Activated T-cell treated with anti-CD3 and anti-CD28 coated beads for 1 hour (primary cell): Measurements from ENCODE around the gene EML1.

ENCODE experiments used
- DNase-seq: peaks from one replicate; pipeline ENCODE4 v3.0.0-alpha.2; 2020; ENCODE audit warnings: low read depth

Gene EML1

DNA sequence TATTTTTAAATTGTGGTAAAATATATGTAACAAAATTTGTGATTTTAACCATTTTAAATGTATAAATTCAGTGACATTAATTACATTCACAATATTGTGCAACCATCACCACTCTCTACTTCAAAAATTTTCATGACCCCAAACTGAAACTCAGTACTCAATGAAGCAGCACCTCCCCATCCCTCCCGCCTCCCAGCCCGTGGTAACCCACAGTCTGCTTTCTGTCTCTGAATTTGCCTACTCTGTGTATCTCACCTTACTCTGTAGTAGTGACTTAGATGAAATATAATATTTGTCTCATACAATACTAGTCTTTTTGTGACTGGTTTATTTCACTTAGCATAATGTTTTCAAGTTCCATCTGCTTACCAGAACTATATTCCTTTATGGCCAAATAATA lies 36.2 kb downstream of the EML1 start:
- DNase-seq = no peak

- no peak for DNase-seq
Measured at GRCh38 chr14:99831303-99831702, 38.1 kb downstream of the EML1 start.

DNA sequence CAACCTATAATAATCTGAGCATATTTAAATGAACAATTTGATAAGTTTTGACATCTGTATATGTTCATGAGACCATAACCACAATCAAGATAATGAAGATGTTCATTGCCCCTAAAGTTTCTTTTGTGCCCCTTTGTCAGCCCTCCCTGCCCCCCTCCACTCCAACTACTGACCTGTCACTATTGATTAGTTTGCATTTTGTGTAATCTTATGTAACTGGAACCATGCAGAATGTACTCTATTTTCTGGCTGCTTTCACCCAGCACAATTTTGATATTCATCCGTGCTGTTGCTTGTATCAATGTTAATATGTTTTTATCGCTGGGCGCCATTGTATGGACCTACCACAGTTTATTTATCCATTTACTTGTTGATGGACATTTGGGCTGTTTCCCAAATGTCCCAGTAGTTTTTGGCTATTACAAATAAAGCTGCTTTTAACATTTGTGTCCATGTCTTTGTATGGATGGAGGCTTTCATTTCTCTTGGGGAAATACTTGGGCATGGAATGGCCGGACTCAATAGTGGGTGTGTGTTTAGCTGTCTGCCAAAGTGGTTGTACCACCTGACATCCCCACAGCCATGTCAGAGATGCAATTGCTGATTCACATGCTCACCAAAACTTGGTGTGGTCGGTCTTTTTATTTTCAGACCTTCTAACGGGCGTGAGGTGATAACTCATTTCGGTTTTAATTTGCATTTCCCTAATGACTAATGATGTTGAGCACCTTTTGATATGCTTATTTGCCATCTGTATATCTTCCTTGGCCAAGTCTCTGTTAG lies 38.9 kb downstream of the EML1 start:
- DNase-seq = no peak

DNA sequence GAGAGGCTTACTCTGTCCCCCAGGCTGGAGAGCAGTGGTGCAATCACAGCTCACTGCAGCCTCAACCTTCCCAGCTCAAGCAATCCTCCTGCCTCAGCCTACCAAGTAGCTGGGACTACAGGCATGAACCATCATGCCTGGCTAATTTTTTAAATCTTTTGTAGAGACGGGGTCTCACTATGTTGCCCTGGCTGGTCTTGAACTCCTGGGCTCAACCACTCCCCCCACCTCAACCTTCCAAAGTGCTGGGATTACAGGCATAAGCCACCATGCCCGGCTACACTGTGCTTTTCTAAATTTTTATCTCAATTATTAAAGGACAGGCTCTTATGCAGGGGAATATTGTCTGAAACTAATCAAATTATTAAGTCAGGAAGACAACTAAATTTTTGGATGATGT lies 44.6 kb downstream of the EML1 start:
- DNase-seq = no peak

GRCh38 chr14:99838639-99839134 lies 45.5 kb downstream of the EML1 start:
- DNase-seq = no peak

DNA sequence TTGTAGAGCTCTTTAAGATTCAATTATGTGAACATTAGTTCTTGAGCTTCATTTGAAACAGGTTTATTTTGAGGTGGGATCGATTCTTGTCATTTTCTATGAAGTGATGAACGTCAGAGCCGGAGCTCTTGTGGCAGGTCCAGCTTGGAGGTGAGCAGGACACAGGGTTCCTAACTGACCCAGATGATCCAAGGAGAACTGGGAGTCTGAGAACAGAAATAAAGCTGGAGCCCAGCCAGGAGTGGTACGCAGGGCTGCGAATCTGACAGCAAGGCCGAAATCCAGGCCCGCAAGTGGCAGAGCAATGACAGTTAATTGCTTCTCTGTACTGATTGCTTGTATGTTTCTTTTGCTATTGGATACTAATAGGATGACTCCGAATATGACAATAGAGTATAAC lies 46.5 kb downstream of the EML1 start:
- no peak for DNase-seq

DNA sequence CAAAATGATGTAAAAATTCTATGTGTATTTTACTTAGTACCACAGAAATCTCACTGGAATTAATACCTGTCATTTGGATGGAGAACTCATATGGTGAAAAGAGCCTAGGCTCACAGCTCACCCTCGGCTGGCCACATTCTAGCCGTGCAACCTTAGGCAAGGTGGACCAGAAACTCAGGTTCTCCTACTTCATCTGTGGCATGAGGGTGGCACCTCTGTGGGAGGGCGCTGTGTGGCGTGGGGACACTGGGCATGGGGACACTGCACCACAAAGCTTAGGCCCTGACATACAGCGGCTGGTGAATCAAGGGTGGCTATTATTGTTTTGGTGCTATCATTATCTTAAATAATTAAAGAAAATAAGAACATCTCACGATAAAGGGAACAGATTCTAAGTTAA lies 47.1 kb downstream of the EML1 start:
- DNase-seq = no peak

- no peak for DNase-seq
Measured at GRCh38 chr14:99840774-99841305, 47.6 kb downstream of the EML1 start.

- DNase-seq = no peak
Measured at GRCh38 chr14:99841436-99842071, 48.3 kb downstream of the EML1 start.

DNA sequence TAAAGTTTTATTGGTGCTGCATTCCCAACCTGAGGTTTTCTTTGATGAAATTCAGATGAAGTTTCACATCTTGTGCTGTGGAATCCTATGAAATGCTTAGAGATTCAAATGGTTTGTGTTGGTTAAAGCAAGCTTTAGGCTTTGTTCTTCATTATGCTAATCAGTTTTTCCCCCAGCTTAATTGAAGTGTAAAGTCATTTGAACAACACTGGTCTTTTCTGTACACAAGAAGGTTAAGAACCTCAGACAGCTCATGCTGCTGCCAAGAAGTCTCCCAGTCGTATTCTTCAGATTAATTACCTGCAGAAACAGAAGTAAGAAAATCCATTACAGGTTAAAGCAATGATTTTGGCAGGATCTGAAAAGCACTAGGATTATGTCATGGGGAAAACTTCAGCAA lies 48.9 kb downstream of the EML1 start:
- DNase-seq = no peak

DNA sequence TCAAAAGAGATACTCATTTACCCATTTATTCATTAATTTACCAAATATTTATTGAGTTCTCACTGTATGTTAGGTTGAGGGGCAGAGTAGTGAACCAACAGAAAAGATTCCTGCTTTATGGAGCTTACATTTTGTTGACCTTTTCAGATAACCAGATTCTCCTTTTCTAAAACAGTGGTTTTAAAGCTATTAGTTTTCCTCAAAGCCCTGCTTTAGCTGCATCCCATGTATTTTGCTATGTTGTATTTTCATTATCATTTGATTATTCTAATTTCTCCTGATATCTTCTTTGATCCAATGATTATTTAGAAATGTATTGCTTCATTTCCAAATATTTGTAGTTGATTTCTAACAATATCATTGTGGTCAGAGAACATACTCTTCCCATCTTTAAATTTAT lies 53.6 kb downstream of the EML1 start:
- DNase-seq = no peak

GRCh38 chr14:99850709-99851108 lies 57.5 kb downstream of the EML1 start:
- no peak for DNase-seq

- no peak for DNase-seq
Measured at GRCh38 chr14:99852578-99852977, 59.4 kb downstream of the EML1 start.

DNA sequence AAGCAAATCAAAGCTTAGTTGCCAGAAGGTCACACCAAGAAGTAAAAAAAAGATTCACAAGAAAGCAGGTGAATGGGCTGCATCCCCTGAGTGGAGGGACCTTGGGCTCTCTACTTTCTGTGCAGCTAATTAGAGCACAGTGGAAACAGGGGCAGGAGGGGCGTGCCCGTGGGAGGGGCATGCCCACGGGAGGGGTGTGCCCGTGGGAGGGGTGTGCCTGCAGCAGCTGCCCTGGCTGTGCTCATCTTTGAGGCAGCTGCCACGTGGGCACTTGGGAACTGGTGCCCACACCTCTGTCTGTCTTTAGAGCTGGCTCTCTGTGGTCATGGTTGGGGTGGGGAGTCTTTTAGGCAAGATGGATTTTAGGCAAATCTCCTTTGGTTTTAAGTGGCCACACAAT lies 60.0 kb downstream of the EML1 start:
- DNase-seq = no peak

- no peak for DNase-seq
Measured at GRCh38 chr14:99854831-99855230, 61.6 kb downstream of the EML1 start.

- no peak for DNase-seq
Measured at GRCh38 chr14:99855271-99855670, 62.1 kb downstream of the EML1 start.

- no peak for DNase-seq
Measured at GRCh38 chr14:99857551-99857950, 64.3 kb downstream of the EML1 start.

- no peak for DNase-seq
Measured at GRCh38 chr14:99860219-99860618, 67.0 kb downstream of the EML1 start.

DNA sequence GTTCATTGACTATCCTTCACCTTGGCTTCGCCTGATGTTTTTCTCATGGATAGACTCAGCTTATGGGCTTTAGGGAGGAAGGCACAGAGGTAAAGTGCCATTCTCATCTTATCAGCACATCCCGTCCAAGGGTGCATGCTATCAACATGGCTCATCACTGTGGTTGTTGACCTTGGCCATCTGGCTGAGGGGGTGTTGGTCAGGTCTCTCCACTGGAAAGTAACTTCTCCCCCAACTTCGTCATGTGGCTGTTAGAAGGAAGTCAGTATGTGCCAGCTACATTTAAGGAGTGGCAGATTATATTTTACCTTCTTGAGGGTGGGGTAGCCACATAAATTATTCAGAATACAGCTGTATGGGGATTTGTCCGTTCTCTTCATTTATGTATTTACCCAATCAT lies 68.9 kb downstream of the EML1 start:
- no peak for DNase-seq

- DNase-seq = no peak
Measured at GRCh38 chr14:99863059-99863458, 69.8 kb downstream of the EML1 start.

DNA sequence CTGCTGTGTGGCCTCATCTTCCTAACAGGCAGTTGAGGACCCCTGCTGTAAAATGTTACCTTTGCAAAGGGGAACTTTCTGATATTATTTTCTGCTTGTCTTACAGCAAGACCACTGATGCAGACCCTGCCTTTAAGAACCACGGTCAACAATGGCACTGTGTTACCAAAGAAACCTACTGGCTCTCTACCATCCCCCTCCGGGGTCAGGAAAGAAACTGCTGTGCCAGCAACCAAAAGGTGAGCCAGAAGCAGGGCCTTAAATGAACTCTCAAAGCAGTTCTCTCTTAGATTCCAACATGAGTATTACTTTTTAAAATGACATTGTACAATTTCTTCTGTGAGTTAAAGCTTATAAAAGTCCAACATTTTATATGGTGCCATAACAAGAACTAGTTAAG lies 72.2 kb downstream of the EML1 start:
- no peak for DNase-seq

DNA sequence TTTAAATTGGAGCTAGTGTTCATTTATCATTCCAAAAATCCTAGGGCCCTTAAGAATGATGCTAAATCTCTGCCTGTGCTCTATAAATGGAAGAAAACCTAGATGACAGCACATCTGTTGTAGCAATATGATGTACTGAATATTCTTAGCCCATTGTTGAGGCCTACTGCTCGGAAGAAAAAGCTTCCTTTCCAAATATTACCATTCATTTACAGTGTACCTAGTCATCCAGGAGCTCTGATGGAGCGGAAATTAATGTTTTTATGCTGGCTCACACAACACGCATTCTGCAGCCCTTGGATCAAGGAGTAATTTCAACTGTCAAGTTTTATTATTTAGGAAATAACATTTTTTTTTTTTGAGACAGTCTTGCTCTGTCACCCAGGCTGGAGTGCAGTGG lies 77.4 kb downstream of the EML1 start:
- DNase-seq = no peak

- DNase-seq = no peak
Measured at GRCh38 chr14:99871771-99872170, 78.6 kb downstream of the EML1 start.
